K562 (cell line): ENCODE measurements around the gene LMBR1. TPM values are rescaled to one million over a fixed set of nuclear protein-coding genes. Genes with fewer than 3 reads are reported as not detected.

Experiments used
- ATF3 ChIP-seq, 2 experiments: fragments of 450-650 bp in 1 of 2; sonication (generic) in 1 of 2; formaldehyde crosslinking in 1 of 2; IDR thresholded peaks in 1 of 2; conservative IDR thresholded peaks in 1 of 2; 2 replicates each; pipeline versions ENCODE4 v1.6.1 to v1.8.1; 2016 to 2023; ENCODE audit warnings: mild to moderate bottlenecking in 2 of 2, moderate library complexity in 2 of 2, inconsistent platforms in 1 of 2, missing genetic modification reagents in 1 of 2
- BMI1 ChIP-seq: fragments of 150-350 bp; IDR thresholded peaks from 2 replicates; pipeline ENCODE4 v1.6.1; 2014; ENCODE audit warnings: low read length
- CREBBP ChIP-seq: IDR thresholded peaks from one replicate; pipeline ENCODE4 v1.6.1; 2012; ENCODE audit warnings: low read depth, mild to moderate bottlenecking, control low read depth, inconsistent platforms, low read length
- ELF2 ChIP-seq: fragments of 250-450 bp; sonication (Bioruptor Pico); IDR thresholded peaks from 2 replicates; pipeline ENCODE4 v1.5.0; 2021; ENCODE audit warnings: mild to moderate bottlenecking
- FOXJ2 ChIP-seq: fragments of 200-800 bp; sonication (Bioruptor generic); IDR thresholded peaks from 2 replicates; pipeline ENCODE4 v1.6.1; 2016; ENCODE audit warnings: missing genetic modification characterization, missing compliant biosample characterization
- GTF2E2 ChIP-seq: fragments of 200-800 bp; sonication (Bioruptor generic); IDR thresholded peaks from 2 replicates; pipeline ENCODE4 v1.6.1; 2016; ENCODE audit warnings: missing genetic modification characterization, missing compliant biosample characterization
- IRF9 ChIP-seq: fragments of 450-650 bp; IDR thresholded peaks from 2 replicates; pipeline ENCODE4 v1.6.1; 2016; ENCODE audit warnings: missing biosample characterization, missing genetic modification characterization
- MGA ChIP-seq: fragments of 450-650 bp; IDR thresholded peaks from 2 replicates; pipeline ENCODE4 v1.6.1; 2016; ENCODE audit warnings: mild to moderate bottlenecking, moderate library complexity
- MTA3 ChIP-seq: fragments of 450-650 bp; formaldehyde crosslinking; IDR thresholded peaks from 2 replicates; pipeline ENCODE4 v1.6.1; 2017; ENCODE audit warnings: mild to moderate bottlenecking, borderline replicate concordance
- MXI1 ChIP-seq: IDR thresholded peaks from 2 replicates; pipeline ENCODE4 v1.6.1; 2011; ENCODE audit warnings: low read depth, mild to moderate bottlenecking, improper control_type of control experiment, low read length
- NCOA1 ChIP-seq: fragments of 450-650 bp; IDR thresholded peaks from 2 replicates; pipeline ENCODE4 v1.6.1; 2016; ENCODE audit warnings: low read depth
- RBM14 ChIP-seq: fragments of 200-400 bp; formaldehyde crosslinking; IDR thresholded peaks from 2 replicates; pipeline ENCODE4 v1.6.1; 2018; ENCODE audit warnings: low read depth, mild to moderate bottlenecking, low read length, moderate library complexity, borderline replicate concordance; ENCODE audit not compliant: insufficient read depth
- ZFP1 ChIP-seq: fragments of 450-650 bp; formaldehyde crosslinking; IDR thresholded peaks from 2 replicates; pipeline ENCODE4 v1.4.0; 2020; ENCODE audit warnings: mild to moderate bottlenecking, mixed read lengths
- ZNF121 ChIP-seq: sonication (generic); formaldehyde crosslinking; conservative IDR thresholded peaks from 2 replicates; pipeline ENCODE4 v1.8.0; 2022; ENCODE audit warnings: missing genetic modification reagents
- ZNF217 ChIP-seq: sonication (generic); formaldehyde crosslinking; IDR thresholded peaks from 2 replicates; pipeline ENCODE4 v1.8.0; 2022; ENCODE audit warnings: mild to moderate bottlenecking, missing genetic modification reagents
- ZNF830 ChIP-seq: fragments of 250-450 bp; sonication (Bioruptor Pico); IDR thresholded peaks from 2 replicates; pipeline ENCODE4 v1.5.0; 2021; ENCODE audit warnings: mild to moderate bottlenecking
- polyA plus RNA-seq, 8 experiments: library from polyadenylated mRNA; depleted of rRNA in 4 of 8; stranded (reverse) in 5 of 8; unstranded in 3 of 8; fragments of >200 nt; fragmentation: Nextera tagmentation in 2 of 8; fragmentation: Illumina TruSeq in 1 of 8; extraction: Ambion mirVana in 2 of 8; extraction: Trizol in 1 of 8; gene quantifications; 2 replicates each; pipeline versions ENCODE4 v1.2.1 to v1.2.3, GENCODE V29; 2011 to 2014; ENCODE audit warnings: inconsistent platforms in 1 of 8, missing spikeins in 1 of 8
- total RNA-seq, 7 experiments: library from RNA; depleted of rRNA in 6 of 7; stranded (reverse); fragments of >200 nt in 6 of 7; fragmentation: Illumina TruSeq in 2 of 7; extraction: Trizol in 2 of 7; gene quantifications; 2 replicates each; pipeline versions ENCODE4 v1.2.1 to v1.2.3, GENCODE V29; 2011 to 2021; ENCODE audit warnings: low replicate concordance in 1 of 7

LMBR1 gene
- total and polyA plus RNA-seq, 9 of the 15 experiments (the other 6 are each of a cell fraction or from before 2014, with no cell fraction given) = 7.7 to 90.0 (median 59.9) TPM

GRCh38 chr7:156640949-156641485, 252.0 kb downstream of the LMBR1 start (continued):
- TF ChIP-seq MGA (peak; percentile 34), ZFP1 (CRISPR knock-in tag) (no peak), CREBBP (no peak), FOXJ2 (peak; percentile 46; the same call in 1 of the 2 replicates), IRF9 (tag) (no peak), ZNF217 (CRISPR knock-in tag) (no peak), MTA3 (peak; percentile 67; the same call in 1 of the 2 replicates), ZNF121 (CRISPR knock-in tag) (no peak), NCOA1 (0 out of 2 replicates have a peak, but pooled peaks have one; percentile 32), ELF2 (CRISPR knock-in tag) (no peak; the same call in 1 of the 2 replicates), BMI1 (no peak), RBM14 (no peak), ATF3 (IDR thresholded peaks at IDR 0.05) (no peak), ATF3 (CRISPR knock-in tag; conservative IDR thresholded peaks at IDR 0.05) (no peak), MXI1 (no peak), GTF2E2 (tag) (no peak), ZNF830 (peak; percentile 91; the same call in 1 of the 2 replicates)
